Brain microvascular endothelial cell (primary cell): ENCODE measurements around the gene DENR.

ENCODE experiments used
- DNase-seq: peaks from one replicate; pipeline ENCODE4 v3.0.0-alpha.2; 2020
- H3K27ac ChIP-seq: fragments of 250-450 bp; sonication (Bioruptor Pico); 2 replicates; pipeline ENCODE4 v1.5.1; 2020; ENCODE audit warnings: mild to moderate bottlenecking, moderate library complexity
- H3K27me3 ChIP-seq: fragments of 250-450 bp; sonication (Bioruptor Pico); replicated peaks from 2 replicates; pipeline ENCODE4 v1.5.1; 2020; ENCODE audit warnings: mild to moderate bottlenecking
- H3K36me3 ChIP-seq: fragments of 250-450 bp; sonication (Bioruptor Pico); replicated peaks from 2 replicates; pipeline ENCODE4 v1.5.1; 2020; ENCODE audit warnings: mild to moderate bottlenecking
- H3K4me3 ChIP-seq: 2 replicates; pipeline ENCODE4 v1.5.1; 2011; ENCODE audit warnings: low read depth, mild to moderate bottlenecking, control low read depth, low read length, moderate library complexity
- in situ Hi-C: cut with HindIII; loops from 2 replicates; pipeline ENCODE4 v1.10.0; 2017; ENCODE audit warnings: low sequenced_read_pairs, low pct_ligation_motif_present
- TF ChIP-seq, protein P1 (sequence below): IDR thresholded peaks from 2 replicates; pipeline ENCODE4 v1.5.1; 2011; ENCODE audit warnings: low read depth, mild to moderate bottlenecking, moderate library complexity, low read length, control low read depth, inconsistent platforms; ENCODE audit errors: missing control alignments

Gene DENR

DNA sequence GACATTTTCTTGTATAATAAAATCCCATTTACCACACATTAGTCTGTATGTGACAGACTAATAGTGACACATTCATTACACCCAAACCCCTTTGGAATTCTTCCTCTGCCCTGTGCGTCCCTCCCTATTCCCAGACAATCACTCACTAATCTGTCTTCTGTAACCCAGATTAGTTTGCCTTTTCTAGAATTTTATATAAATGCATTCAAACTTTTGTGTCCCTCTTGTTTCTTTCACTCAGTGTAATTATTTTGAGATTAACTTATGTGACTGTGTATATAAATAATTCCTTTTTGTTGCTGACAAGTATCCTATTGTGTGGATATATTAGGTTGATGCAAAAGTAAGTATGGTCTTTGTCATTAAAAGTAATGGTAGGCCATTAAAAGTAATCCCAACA is 55.0 kb downstream of the DENR start:
- Histone ChIP-seq H3K27me3 (no peaks in the 10 kb centered on the region), H3K36me3 (no peaks in the 10 kb centered on the region), H3K4me3 (no peak overlapping the region), H3K27ac (no peak overlapping the region)
- in situ Hi-C loops = no loop called here
- no peak for DNase-seq
- TF ChIP-seq, protein P1, sequence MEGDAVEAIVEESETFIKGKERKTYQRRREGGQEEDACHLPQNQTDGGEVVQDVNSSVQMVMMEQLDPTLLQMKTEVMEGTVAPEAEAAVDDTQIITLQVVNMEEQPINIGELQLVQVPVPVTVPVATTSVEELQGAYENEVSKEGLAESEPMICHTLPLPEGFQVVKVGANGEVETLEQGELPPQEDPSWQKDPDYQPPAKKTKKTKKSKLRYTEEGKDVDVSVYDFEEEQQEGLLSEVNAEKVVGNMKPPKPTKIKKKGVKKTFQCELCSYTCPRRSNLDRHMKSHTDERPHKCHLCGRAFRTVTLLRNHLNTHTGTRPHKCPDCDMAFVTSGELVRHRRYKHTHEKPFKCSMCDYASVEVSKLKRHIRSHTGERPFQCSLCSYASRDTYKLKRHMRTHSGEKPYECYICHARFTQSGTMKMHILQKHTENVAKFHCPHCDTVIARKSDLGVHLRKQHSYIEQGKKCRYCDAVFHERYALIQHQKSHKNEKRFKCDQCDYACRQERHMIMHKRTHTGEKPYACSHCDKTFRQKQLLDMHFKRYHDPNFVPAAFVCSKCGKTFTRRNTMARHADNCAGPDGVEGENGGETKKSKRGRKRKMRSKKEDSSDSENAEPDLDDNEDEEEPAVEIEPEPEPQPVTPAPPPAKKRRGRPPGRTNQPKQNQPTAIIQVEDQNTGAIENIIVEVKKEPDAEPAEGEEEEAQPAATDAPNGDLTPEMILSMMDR = no peak

GRCh38 chr12:122811777-122812176 is 59.2 kb downstream of the DENR start:
- TF ChIP-seq, protein P1 = no peak
- in situ Hi-C loops = no loop called here
- no peaks in the 10 kb centered on the region for H3K36me3 ChIP-seq
- H3K27me3 ChIP-seq = no peaks in the 10 kb centered on the region
- no peak for DNase-seq
- H3K27ac ChIP-seq = no peak overlapping the region
- H3K4me3 ChIP-seq = no peak overlapping the region

DNA sequence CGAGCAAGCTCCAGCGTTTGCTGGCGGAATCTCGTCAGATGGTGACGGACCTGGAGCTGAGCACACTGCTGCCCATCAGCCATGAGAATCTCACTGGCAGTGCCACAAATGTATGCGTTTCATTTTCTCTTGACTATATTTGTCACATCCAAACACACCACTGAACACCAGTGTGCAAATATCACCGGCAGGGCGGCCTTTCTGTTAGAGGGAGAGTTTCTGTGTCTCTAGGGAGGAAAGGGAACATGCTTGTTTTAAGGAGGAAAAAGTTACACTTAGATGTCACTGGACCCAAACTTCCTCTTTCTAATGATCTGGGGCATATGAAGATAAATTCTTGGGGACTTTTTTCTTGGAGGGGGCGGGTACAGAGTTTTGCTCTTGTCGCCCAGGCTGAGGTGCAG is 60.7 kb downstream of the DENR start:
- in situ Hi-C loops = no loop called here
- H3K4me3 ChIP-seq = no peak overlapping the region
- no peaks in the 10 kb centered on the region for H3K27me3 ChIP-seq
- H3K36me3 ChIP-seq = no peaks in the 10 kb centered on the region
- no peak for DNase-seq
- no peak overlapping the region for H3K27ac ChIP-seq
- TF ChIP-seq, protein P1 = no peak

GRCh38 chr12:122819209-122819785 is 66.7 kb downstream of the DENR start:
- H3K27me3 ChIP-seq = no peaks in the 10 kb centered on the region
- no peak overlapping the region for H3K4me3 ChIP-seq
- H3K36me3 ChIP-seq = no peaks in the 10 kb centered on the region
- in situ Hi-C loops = no loop called here
- TF ChIP-seq, protein P1 = no peak
- no peak overlapping the region for H3K27ac ChIP-seq
- no peak for DNase-seq

DNA sequence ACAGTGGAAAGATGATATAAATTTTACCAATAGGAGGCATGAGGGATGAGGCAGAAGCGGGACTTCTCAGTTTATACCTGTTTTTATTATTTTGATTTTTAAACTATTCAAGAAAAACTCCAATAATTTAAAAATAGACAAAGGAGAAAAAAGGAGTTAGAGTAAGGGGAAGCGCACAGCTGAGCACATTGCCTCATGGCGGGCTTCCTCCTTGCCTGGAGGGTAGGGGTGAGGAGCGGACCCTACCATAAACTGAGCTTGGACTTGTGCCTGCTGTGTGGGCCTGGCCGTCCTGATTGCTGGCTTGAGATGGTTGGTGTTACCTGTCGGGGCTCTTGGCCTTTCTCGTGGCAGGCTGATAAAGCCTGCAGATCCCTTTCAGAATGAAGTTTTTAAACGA is 67.5 kb downstream of the DENR start:
- in situ Hi-C loops = no loop called here
- no peaks in the 10 kb centered on the region for H3K36me3 ChIP-seq

More for the DNA sequence above, 67.5 kb downstream of the DENR start:
- no peak overlapping the region for H3K27ac ChIP-seq
- TF ChIP-seq, protein P1 = no peak
- no peak for DNase-seq
- no peak overlapping the region for H3K4me3 ChIP-seq
- H3K27me3 ChIP-seq = no peaks in the 10 kb centered on the region
